GM10847 (cell line): ENCODE data around the gene UACA.

Experiments
- POLR2A ChIP-seq: IDR thresholded peaks from 2 replicates; pipeline ENCODE4 v1.6.1; 2011; ENCODE audit not compliant: insufficient read length; ENCODE audit errors: extremely low read depth

Gene UACA

GRCh38 chr15:70669006-70669602, 94.3 kb downstream of the UACA start:
- no peak for TF ChIP-seq POLR2A

GRCh38 chr15:70665599-70665998, 97.8 kb downstream of the UACA start:
- no peak for TF ChIP-seq POLR2A

- TF ChIP-seq POLR2A, result no peak
These were observed 98.9 kb downstream of the UACA start for GRCh38 chr15:70664494-70664893.

- TF ChIP-seq POLR2A, result no peak
These were observed 103.7 kb downstream of the UACA start for GRCh38 chr15:70659662-70660061.

GRCh38 chr15:70658641-70659040, 104.7 kb downstream of the UACA start:
- no peak for TF ChIP-seq POLR2A

- TF ChIP-seq POLR2A, result no peak
These were observed 109.9 kb downstream of the UACA start for GRCh38 chr15:70653426-70653825.

- TF ChIP-seq POLR2A, result no peak
These were observed 111.0 kb downstream of the UACA start for GRCh38 chr15:70652341-70652740.

GRCh38 chr15:70651303-70651845, 112.0 kb downstream of the UACA start:
- TF ChIP-seq POLR2A, result no peak

GRCh38 chr15:70650567-70651302, 112.6 kb downstream of the UACA start:
- no peak for TF ChIP-seq POLR2A

- no peak for TF ChIP-seq POLR2A
These were observed 116.0 kb downstream of the UACA start for GRCh38 chr15:70647396-70647795.

GRCh38 chr15:70646169-70646568, 117.2 kb downstream of the UACA start:
- TF ChIP-seq POLR2A, result no peak

GRCh38 chr15:70643783-70644125, 119.6 kb downstream of the UACA start:
- TF ChIP-seq POLR2A, result no peak

GRCh38 chr15:70643106-70643782, 120.1 kb downstream of the UACA start:
- no peak for TF ChIP-seq POLR2A

GRCh38 chr15:70636540-70637165, 126.7 kb downstream of the UACA start:
- TF ChIP-seq POLR2A, result no peak

- no peak for TF ChIP-seq POLR2A
These were observed 127.5 kb downstream of the UACA start for GRCh38 chr15:70635895-70636294.

- no peak for TF ChIP-seq POLR2A
These were observed 129.4 kb downstream of the UACA start for GRCh38 chr15:70633991-70634390.

- TF ChIP-seq POLR2A, result no peak
These were observed 130.1 kb downstream of the UACA start for GRCh38 chr15:70633103-70633831.
